ENCODE results near the gene GUCY1A1. TPM values are rescaled to one million over a fixed set of nuclear protein-coding genes. Genes with fewer than 3 reads are reported as not detected.

Gene GUCY1A1
- total RNA-seq, 6 experiments from 2014 or later: not detected

DNA sequence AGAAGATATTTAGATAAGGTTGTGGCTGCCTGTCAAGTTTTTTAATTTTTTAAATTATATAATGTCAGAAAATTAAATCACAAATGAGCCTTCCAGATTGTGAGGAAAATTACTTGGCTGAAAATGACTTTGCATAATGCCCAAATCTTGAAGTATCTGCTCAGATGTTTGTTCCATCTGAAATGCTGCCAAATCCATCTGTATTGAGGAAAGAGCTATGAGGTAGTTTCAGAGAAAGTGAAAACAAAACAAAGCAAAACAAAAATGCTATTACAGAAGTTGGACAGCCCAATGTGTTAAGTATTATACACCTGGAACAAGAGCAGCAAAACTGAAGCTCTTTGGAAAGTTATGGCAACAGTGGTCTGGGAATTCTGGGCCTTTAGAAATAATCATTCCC is 68.8 kb downstream of the GUCY1A1 start:
- DNase-seq: no peak
- H3K4me1 Mint-ChIP-seq (ENCODE audit: low read depth): no peaks in the 10 kb centered on the region
- no peaks in the 10 kb centered on the region; the same call in 1 of the 2 replicates for H3K27me3 Mint-ChIP-seq (ENCODE audit: insufficient read depth)
- TF ChIP-seq CTCF (IDR thresholded peaks at IDR 0.05): no peak
- no peak overlapping the region for H3K27ac Mint-ChIP-seq
- no peaks in the 10 kb centered on the region for H3K36me3 Mint-ChIP-seq (ENCODE audit: low read depth)
- peaks cover 5% of the 10 kb centered on the region for H3K9me3 Mint-ChIP-seq
- no peak overlapping the region for H3K4me3 Mint-ChIP-seq

DNA sequence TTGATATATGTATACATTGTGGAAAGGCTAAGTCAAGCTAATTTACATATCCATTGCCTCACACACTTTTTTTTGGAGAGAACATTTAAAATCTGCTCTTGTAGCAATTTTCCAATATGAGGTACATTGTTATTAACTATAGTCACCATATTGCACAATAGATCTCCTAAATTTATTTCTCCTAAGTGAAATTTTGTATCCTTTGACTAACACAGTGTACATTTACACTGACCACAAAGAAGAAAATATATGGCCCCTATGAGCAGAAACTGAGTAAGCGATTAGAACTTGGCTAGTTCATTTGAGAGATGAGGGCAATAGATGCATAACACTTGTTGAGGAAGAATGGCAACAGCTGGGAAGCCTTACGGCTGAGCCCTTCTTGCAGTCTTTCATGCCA is 71.9 kb downstream of the GUCY1A1 start:
- Mint-ChIP-seq H3K36me3 (ENCODE audit: low read depth) (no peaks in the 10 kb centered on the region), H3K9me3 (peaks cover 9% of the 10 kb centered on the region), H3K27ac (no peak overlapping the region), H3K27me3 (ENCODE audit: insufficient read depth) (no peaks in the 10 kb centered on the region; the same call in 1 of the 2 replicates), H3K4me3 (no peak overlapping the region), H3K4me1 (ENCODE audit: low read depth) (no peaks in the 10 kb centered on the region)
- TF ChIP-seq CTCF (IDR thresholded peaks at IDR 0.05): no peak
- DNase-seq: no peak

DNA sequence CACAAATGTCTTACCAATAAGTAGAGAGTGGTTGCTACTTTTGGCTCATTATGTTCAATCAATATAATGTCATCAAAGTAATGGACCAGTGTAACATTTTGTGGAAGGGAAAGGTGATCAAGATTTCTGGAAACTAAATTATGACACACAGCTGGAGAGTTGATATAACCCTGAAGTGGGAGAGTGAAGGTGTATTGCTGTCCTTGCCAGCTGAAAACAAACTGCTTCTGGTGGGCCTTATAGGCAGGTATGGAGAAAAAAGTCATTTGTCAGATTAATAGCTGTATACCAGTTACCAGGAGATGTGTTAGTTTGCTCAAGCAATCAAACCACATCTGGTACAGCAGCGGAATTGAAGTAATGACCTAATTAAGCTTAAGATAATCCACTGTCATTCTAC is 74.9 kb downstream of the GUCY1A1 start:
- Mint-ChIP-seq H3K4me1 (ENCODE audit: low read depth) (no peaks in the 10 kb centered on the region), H3K27ac (no peak overlapping the region), H3K9me3 (peaks cover 9% of the 10 kb centered on the region), H3K36me3 (ENCODE audit: low read depth) (no peaks in the 10 kb centered on the region), H3K4me3 (no peak overlapping the region), H3K27me3 (ENCODE audit: insufficient read depth) (peaks cover 2% of the 10 kb centered on the region; the same call in 1 of the 2 replicates)
- no peak for DNase-seq
- TF ChIP-seq CTCF (IDR thresholded peaks at IDR 0.05): no peak

DNA sequence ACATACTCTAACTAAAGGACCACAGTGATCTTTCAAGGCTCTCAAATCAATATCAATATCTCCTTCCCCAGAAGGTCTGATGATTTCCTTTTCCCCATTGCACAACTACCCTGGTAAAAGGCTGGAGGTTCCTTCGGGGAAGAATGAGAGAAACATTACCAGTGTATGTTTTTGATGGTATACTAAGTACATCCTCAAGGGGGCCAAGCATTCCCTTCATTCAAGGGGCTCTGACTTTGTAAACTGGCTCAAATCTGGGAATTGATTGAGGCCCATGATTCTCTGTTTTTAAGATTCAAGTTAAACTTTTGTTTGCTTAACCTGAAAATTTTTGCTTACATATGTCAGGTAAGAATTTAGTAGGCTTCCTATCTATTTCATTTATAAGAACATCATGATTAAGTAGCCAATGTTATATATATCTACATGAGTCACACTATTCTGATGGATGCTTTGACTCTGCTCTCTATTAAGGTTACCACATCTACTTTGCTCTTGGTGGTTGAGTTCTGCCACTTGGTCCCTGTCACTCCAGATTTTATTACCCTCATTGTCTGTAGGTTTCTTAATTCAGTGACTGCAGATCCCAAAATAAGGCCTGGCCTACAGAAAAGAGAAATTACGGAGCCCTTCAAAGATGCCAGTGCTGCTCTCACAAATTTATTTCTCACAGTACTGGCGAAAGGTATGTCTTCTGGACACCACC is 75.8 kb downstream of the GUCY1A1 start:
- TF ChIP-seq CTCF (IDR thresholded peaks at IDR 0.05): no peak
- no peak overlapping the region for H3K4me3 Mint-ChIP-seq
- H3K4me1 Mint-ChIP-seq (ENCODE audit: low read depth): no peaks in the 10 kb centered on the region

DNA sequence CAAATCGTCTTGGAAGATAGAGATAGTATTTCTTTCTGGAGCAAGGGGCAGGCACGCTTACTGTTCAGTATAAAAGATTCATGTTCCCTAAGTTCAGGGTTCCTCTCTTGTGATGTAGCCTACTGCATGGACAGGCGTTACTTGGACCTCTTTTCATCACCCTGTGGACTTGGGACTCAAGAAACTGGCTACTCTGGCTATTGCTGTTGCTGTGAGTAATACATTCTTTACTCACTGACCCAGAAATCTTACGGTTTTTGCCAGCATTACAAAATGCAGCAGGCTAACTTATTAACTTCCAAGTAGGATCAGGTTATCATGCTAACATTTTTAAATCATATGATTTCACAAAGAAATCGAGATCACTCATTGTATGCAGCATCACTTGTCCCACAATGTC is 79.3 kb downstream of the GUCY1A1 start:
- no peak overlapping the region for H3K27ac Mint-ChIP-seq
- H3K27me3 Mint-ChIP-seq (ENCODE audit: insufficient read depth): peaks cover 2% of the 10 kb centered on the region; the same call in 1 of the 2 replicates
- DNase-seq: peak; percentile 12
- peaks cover 4% of the 10 kb centered on the region; the same call in 1 of the 2 replicates for H3K9me3 Mint-ChIP-seq
- TF ChIP-seq CTCF (IDR thresholded peaks at IDR 0.05): no peak
- no peak overlapping the region for H3K4me3 Mint-ChIP-seq
- no peaks in the 10 kb centered on the region for H3K36me3 Mint-ChIP-seq (ENCODE audit: low read depth)
- no peaks in the 10 kb centered on the region for H3K4me1 Mint-ChIP-seq (ENCODE audit: low read depth)

More for the DNA sequence above, 75.8 kb downstream of the GUCY1A1 start:
- no peak overlapping the region for H3K27ac Mint-ChIP-seq
- no peak for DNase-seq
- H3K27me3 Mint-ChIP-seq (ENCODE audit: insufficient read depth): peaks cover 2% of the 10 kb centered on the region; the same call in 1 of the 2 replicates
- H3K9me3 Mint-ChIP-seq: peaks cover 9% of the 10 kb centered on the region
- no peaks in the 10 kb centered on the region for H3K36me3 Mint-ChIP-seq (ENCODE audit: low read depth)

Data from HFFc6 (cell line).